Cardiac fibroblast (primary cell): ENCODE measurements around the gene YPEL3.
A peak's percentile ranks its signal among the peaks of the same experiment; 100 is the strongest.

Experiments
- DNase-seq, 2 donors: peaks; one replicate each; pipeline versions ENCODE4 v3.0.0 to v3.0.0-alpha.2; 2010; ENCODE audit warnings: low read depth in 2 of 2
- H3K4me3 ChIP-seq, 2 donors: replicated peaks in 1 of 2; 1 replicate in 1 of 2; 2 replicates in 1 of 2; pipeline ENCODE4 v1.5.1; 2011; ENCODE audit warnings: low read depth in 2 of 2, low read length in 2 of 2, mild to moderate bottlenecking in 2 of 2, moderate library complexity in 1 of 2
- CTCF ChIP-seq: IDR thresholded peaks from one replicate; pipeline ENCODE4 v1.5.1; 2011; ENCODE audit warnings: low read depth, mild to moderate bottlenecking, low read length, inconsistent platforms

YPEL3 gene

GRCh38 chr16:30141750-30142149, 45.7 kb upstream of the YPEL3 start:
- no peak for TF ChIP-seq CTCF
- no peak overlapping the region for H3K4me3 ChIP-seq
- DNase-seq = no peak

DNA sequence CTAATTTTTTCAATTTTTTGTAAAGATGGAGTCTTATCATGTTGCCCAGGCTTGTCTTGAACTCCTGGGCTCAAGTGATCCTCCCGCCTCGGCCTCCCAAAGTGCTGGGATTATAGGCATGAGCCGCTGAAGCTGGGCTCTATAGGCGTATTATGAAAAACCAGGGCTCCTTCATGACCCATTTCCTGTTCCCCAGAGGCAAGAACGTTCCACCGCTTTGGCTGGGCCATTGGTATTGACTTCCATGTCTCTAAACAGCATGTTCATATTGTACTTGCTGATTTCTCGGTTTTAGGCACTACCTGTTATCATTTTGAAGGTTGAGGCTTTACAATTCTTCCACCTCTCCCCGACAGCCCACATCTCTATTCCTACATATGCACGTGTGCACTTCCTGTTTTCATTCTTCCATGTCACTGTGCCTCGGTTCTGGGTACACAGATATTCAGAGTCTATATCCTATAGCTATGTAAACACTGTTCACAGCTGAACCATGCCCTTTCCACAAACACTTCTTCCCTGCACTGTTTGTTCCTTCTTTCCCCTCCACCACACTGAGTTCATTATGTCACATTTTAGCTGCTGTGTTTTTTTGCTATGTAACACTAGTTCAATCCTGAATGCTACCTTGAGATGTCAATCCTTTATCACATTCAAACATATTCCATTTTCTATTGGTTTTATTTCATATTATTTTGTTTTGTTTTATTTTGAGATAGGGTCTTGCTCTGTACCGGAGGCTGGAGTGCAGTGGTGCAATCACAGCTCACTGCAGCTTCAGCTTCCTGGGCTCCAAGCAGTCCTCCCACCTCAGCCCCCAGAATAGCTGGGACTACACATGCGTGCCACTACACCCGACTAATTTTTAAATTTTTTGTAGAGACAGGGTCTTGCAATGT, 43.8 kb upstream of the YPEL3 start:
- no peak for DNase-seq
- no peak overlapping the region for H3K4me3 ChIP-seq
- no peak for TF ChIP-seq CTCF

GRCh38 chr16:30137897-30138296, 41.9 kb upstream of the YPEL3 start:
- no peak overlapping the region for H3K4me3 ChIP-seq
- DNase-seq = no peak
- TF ChIP-seq CTCF = no peak

DNA sequence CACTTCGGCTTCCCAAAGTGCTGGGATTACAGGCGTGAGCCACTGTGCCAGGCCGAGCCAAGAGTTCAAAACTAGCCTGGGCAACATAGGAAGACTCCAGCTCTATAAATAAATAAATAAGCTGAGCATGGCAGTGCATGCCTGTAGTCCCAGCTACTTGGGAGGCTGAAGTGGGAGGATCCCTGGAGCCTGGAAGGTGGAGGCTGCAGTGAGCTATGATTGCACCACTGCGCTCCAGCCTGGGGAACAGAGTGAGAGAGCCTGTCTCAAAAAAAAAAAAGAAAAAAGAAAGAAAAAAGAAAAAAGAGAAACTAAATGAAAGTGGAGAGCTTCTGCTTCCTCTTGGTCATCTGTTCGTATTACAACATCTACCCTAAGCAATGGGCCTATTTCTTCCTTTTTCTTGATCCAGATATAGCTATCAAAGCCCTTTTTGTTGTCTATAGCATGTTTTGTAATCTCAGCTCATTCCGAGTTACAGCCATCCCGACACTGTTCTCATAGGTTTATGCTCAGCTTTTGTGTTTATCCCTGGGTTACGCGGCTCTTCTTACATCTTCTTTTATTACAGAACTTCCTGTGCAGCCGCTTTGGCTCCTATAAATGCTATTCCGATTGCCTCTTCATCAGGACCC, 41.1 kb upstream of the YPEL3 start:
- no peak overlapping the region for H3K4me3 ChIP-seq
- TF ChIP-seq CTCF = no peak
- no peak for DNase-seq

DNA sequence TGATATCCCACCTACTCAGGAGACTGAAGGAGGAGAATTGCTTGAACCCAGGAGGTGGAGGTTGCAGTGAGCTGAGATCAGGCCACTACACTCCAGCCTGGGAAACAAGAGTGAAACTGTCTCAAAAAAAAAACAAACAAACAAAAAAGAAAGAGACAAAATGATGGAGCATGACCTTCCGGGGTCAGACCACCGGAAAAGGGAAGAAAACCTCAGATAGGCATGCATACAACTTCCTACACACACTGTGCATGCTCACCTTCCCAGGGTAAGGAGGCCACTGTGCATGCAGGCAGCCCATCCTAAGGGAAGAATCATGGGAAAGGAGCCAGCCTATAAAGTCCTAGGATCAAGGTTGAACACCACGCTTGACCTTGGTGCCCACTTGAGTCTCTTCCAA, 36.6 kb upstream of the YPEL3 start:
- H3K4me3 ChIP-seq = no peak overlapping the region
- TF ChIP-seq CTCF = no peak
- no peak for DNase-seq

- peak in 1 of 2 donors; percentile 40 for DNase-seq
- TF ChIP-seq CTCF = no peak
- no peak overlapping the region for H3K4me3 ChIP-seq
Measured at GRCh38 chr16:30131869-30132475, 36.0 kb upstream of the YPEL3 start.
